GM20000 (cell line): ENCODE data around the gene GPC3.
"Not testable (repeated sequence)": the region's sequence is repeated elsewhere in the genome, so short reads cannot be mapped to it uniquely, and the experiment has no call there.

Source experiments
- DNase-seq: peaks from one replicate; pipeline ENCODE4 v3.0.0; 2012; ENCODE audit warnings: low spot score
- CTCF ChIP-seq: IDR thresholded peaks from 2 replicates; pipeline ENCODE4 v1.5.1; 2012; ENCODE audit warnings: mild to moderate bottlenecking, control low read depth; ENCODE audit errors: extremely low read depth, missing control alignments

The GPC3 gene

GRCh38 chrX:133722756-133723155, 262.6 kb downstream of the GPC3 start:
- no peak for TF ChIP-seq CTCF
- no peak for DNase-seq

- DNase-seq: not testable (repeated sequence)
Measured at GRCh38 chrX:133720269-133720668, 265.1 kb downstream of the GPC3 start.

GRCh38 chrX:133715715-133716114, 269.7 kb downstream of the GPC3 start:
- TF ChIP-seq CTCF: no peak
- DNase-seq: no peak

- no peak for DNase-seq
- no peak for TF ChIP-seq CTCF
Measured at GRCh38 chrX:133709501-133709900, 275.9 kb downstream of the GPC3 start.

- DNase-seq: no peak
Measured at GRCh38 chrX:133706890-133707289, 278.5 kb downstream of the GPC3 start.

GRCh38 chrX:133702230-133702629, 283.2 kb downstream of the GPC3 start:
- no peak for TF ChIP-seq CTCF
- no peak for DNase-seq

More at GRCh38 chrX:133706890-133707289, 278.5 kb downstream of the GPC3 start:
- no peak for TF ChIP-seq CTCF

GRCh38 chrX:133699023-133699728, 286.2 kb downstream of the GPC3 start:
- no peak for TF ChIP-seq CTCF
- DNase-seq: no peak

- DNase-seq: no peak
- no peak for TF ChIP-seq CTCF
Measured at GRCh38 chrX:133698298-133698697, 287.1 kb downstream of the GPC3 start.
